ENCODE data around the gene RAB17. TPM values are rescaled to one million over a fixed set of nuclear protein-coding genes. Genes with fewer than 3 reads are reported as not detected.

Gene RAB17
- total RNA-seq, 1 donor from 2014 or later, result 49.9 TPM

GRCh38 chr2:237623428-237624403, 33.2 kb upstream of the RAB17 start:
- no peak for DNase-seq (ENCODE audit: low spot score, unreplicated experiment)
- Mint-ChIP-seq H3K27me3 (peaks cover 20% of the 10 kb centered on the region), H3K9me3 (ENCODE audit: low read depth) (peaks cover 2% of the 10 kb centered on the region), H3K27ac (no peak overlapping the region), H3K4me3 (ENCODE audit: low read depth) (no peak overlapping the region), H3K4me1 (ENCODE audit: low read depth) (peaks cover 15% of the 10 kb centered on the region), H3K36me3 (ENCODE audit: insufficient read depth) (no peaks in the 10 kb centered on the region)
- no peak for TF ChIP-seq CTCF (IDR thresholded peaks at IDR 0.05; ENCODE audit: unreplicated experiment)

DNA sequence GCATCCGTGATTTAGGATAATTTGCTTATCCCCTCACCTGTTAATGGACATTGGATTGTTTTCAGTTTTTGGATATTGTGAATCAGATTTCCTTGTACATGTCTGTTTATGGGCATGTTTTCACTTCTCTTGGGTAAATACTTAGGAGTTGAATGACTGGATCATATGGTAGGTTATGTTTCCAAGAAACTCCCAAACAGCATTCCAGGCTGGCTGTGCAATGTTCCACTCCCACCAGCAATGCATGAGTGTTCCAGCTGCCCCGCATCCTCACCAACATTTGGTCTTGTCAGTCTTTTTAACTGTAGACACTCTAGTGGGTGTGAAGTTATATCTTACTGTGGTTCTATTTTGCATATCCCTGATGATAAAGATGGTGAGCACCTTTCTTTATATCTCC, 27.9 kb upstream of the RAB17 start:
- TF ChIP-seq CTCF (IDR thresholded peaks at IDR 0.05; ENCODE audit: unreplicated experiment), result no peak
- H3K27me3 Mint-ChIP-seq, result peaks cover 16% of the 10 kb centered on the region
- no peak for DNase-seq (ENCODE audit: low spot score, unreplicated experiment)
- H3K4me1 Mint-ChIP-seq (ENCODE audit: low read depth), result peaks cover 22% of the 10 kb centered on the region
- no peak overlapping the region for H3K4me3 Mint-ChIP-seq (ENCODE audit: low read depth)
- no peaks in the 10 kb centered on the region for H3K36me3 Mint-ChIP-seq (ENCODE audit: insufficient read depth)
- peaks cover 2% of the 10 kb centered on the region for H3K9me3 Mint-ChIP-seq (ENCODE audit: low read depth)
- H3K27ac Mint-ChIP-seq, result no peak overlapping the region

- Mint-ChIP-seq H3K27me3 (peaks cover 15% of the 10 kb centered on the region), H3K9me3 (ENCODE audit: low read depth) (peaks cover 2% of the 10 kb centered on the region), H3K4me1 (ENCODE audit: low read depth) (peaks cover 22% of the 10 kb centered on the region), H3K36me3 (ENCODE audit: insufficient read depth) (no peaks in the 10 kb centered on the region), H3K27ac (no peak overlapping the region), H3K4me3 (ENCODE audit: low read depth) (no peak overlapping the region)
- no peak for TF ChIP-seq CTCF (IDR thresholded peaks at IDR 0.05; ENCODE audit: unreplicated experiment)
- no peak for DNase-seq (ENCODE audit: low spot score, unreplicated experiment)
Measured at GRCh38 chr2:237617587-237617982, 27.1 kb upstream of the RAB17 start.

- no peak for TF ChIP-seq CTCF (IDR thresholded peaks at IDR 0.05; ENCODE audit: unreplicated experiment)
- Mint-ChIP-seq H3K4me1 (ENCODE audit: low read depth) (peaks cover 22% of the 10 kb centered on the region), H3K27ac (no peak overlapping the region), H3K9me3 (ENCODE audit: low read depth) (peaks cover 2% of the 10 kb centered on the region), H3K4me3 (ENCODE audit: low read depth) (no peak overlapping the region), H3K27me3 (peaks cover 15% of the 10 kb centered on the region), H3K36me3 (ENCODE audit: insufficient read depth) (no peaks in the 10 kb centered on the region)
- DNase-seq (ENCODE audit: low spot score, unreplicated experiment), result no peak
Measured at GRCh38 chr2:237616734-237617586, 26.4 kb upstream of the RAB17 start.

- Mint-ChIP-seq H3K36me3 (ENCODE audit: insufficient read depth) (no peaks in the 10 kb centered on the region), H3K27me3 (peaks cover 15% of the 10 kb centered on the region), H3K27ac (no peak overlapping the region), H3K9me3 (ENCODE audit: low read depth) (peaks cover 2% of the 10 kb centered on the region), H3K4me3 (ENCODE audit: low read depth) (no peak overlapping the region), H3K4me1 (ENCODE audit: low read depth) (peaks cover 22% of the 10 kb centered on the region)
- TF ChIP-seq CTCF (IDR thresholded peaks at IDR 0.05; ENCODE audit: unreplicated experiment), result no peak
- DNase-seq (ENCODE audit: low spot score, unreplicated experiment), result no peak
Measured at GRCh38 chr2:237616373-237616733, 25.8 kb upstream of the RAB17 start.
